Measurements from ENCODE around the gene CYLD. TPM values are rescaled to one million over a fixed set of nuclear protein-coding genes. Genes with fewer than 3 reads are reported as not detected.

The CYLD gene
- total and polyA plus RNA-seq, 2 of the 4 experiments (the other 2 are of a cell fraction), result 16.2 to 37.3 TPM

DNA sequence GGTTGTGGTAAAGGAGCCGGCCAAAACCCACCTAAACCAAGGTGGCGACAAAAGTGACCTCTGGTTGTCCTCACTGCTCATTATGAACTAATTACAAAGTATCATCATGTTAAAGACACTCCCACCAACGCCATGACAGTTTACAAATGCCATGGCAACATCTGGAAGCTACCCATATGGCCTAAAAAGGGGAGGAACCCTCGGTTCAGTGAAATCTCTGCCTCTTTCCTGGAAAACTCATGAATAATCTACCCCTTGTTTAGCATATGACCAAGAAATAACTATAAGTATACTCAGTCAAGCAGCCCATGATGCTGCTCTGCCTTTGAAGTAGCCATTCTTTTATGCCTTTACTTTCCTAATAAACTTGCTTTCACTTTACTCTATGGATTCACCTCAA lies 72.2 kb downstream of the CYLD start:
- Histone ChIP-seq H3K4me1 (ENCODE audit: control insufficient read depth, insufficient read depth, low read length) (no peaks in the 10 kb centered on the region), H2BK5ac (ENCODE audit: low read depth, low read length, poor library complexity, severe bottlenecking) (no peak overlapping the region), H3K9me1 (ENCODE audit: insufficient read depth, low read length) (no peaks in the 10 kb centered on the region), H3K4ac (ENCODE audit: low read depth, low read length) (no peak overlapping the region), H4K5ac (ENCODE audit: low read depth, low read length) (no peak overlapping the region), H2AK5ac (ENCODE audit: low read depth, low read length) (no peak overlapping the region), H2BK20ac (ENCODE audit: low read depth, low read length) (no peak overlapping the region), H3K79me1 (ENCODE audit: low read depth in 1 of 2, low read length in 2 of 2) (no peaks in the 10 kb centered on the region), H3K23ac (ENCODE audit: low read depth, low read length) (no peak overlapping the region), H4K20me1 (ENCODE audit: insufficient read depth, low read length) (no peaks in the 10 kb centered on the region), H2BK120ac (ENCODE audit: low read depth, low read length) (no peak overlapping the region), H3K14ac (replicated peaks; ENCODE audit: low read depth, low read length) (no peak overlapping the region), H3K9ac (ENCODE audit: low read depth, low read length) (no peak overlapping the region), H3K56ac (ENCODE audit: extremely low read depth, insufficient read depth, low read length) (no peak overlapping the region), H3K27ac (ENCODE audit: insufficient read depth, low read length) (no peak overlapping the region), H3K9me3 (ENCODE audit: control insufficient read depth, insufficient read depth, low read length) (no peaks in the 10 kb centered on the region), H2BK15ac (ENCODE audit: low read depth, low read length) (no peak overlapping the region), H3K27me3 (ENCODE audit: control insufficient read depth, insufficient read depth, low read length) (peaks cover 14% of the 10 kb centered on the region), H3K18ac (ENCODE audit: low read depth, low read length) (no peak overlapping the region), H2AK9ac (replicated peaks; ENCODE audit: low read depth, low read length, poor library complexity) (no peak overlapping the region), H3K4me2 (ENCODE audit: low read depth, low read length) (no peak overlapping the region), H4K8ac (ENCODE audit: low read depth in 2 of 2, low read length in 2 of 2) (no peak overlapping the region), H4K91ac (ENCODE audit: insufficient read depth, low read depth, low read length) (no peak overlapping the region), H2AFZ (replicated peaks; ENCODE audit: low read length, poor library complexity) (no peak overlapping the region), H3K4me3 (ENCODE audit: insufficient read depth, low read depth, low read length) (no peak overlapping the region), H3K36me3 (ENCODE audit: control insufficient read depth, insufficient read depth, low read length) (no peaks in the 10 kb centered on the region)
- no peak for DNase-seq
- no TSS peak for BruUV-seq (replicated peaks)
- ChIA-PET CTCF (interaction anchor here (1.4 kb wide), 1 partner anchor 8 kb away, joined by 5 read pairs; no protein-coding TSS in a partner anchor), POLR2A (ENCODE audit: unreplicated experiment) (no interaction called here)
- ATAC-seq (ENCODE audit: low read depth), result no peak
- dilution Hi-C loops (cut with HindIII; ENCODE audit: low sequenced_read_pairs, unreplicated experiment) (no loop called here), in situ Hi-C loops (cut with MboI; ENCODE audit: low sequenced_read_pairs) (loop anchor here (25.0 kb wide), 1 partner anchor 1173 kb away; no protein-coding TSS in a partner anchor), intact Hi-C loops (cut with micrococcal nuclease) (no loop called here)
- TF ChIP-seq RAD21 (IDR thresholded peaks at IDR 0.05; ENCODE audit: low read length), result no peak
- no peak for TF ChIP-seq FOS (IDR thresholded peaks at IDR 0.05; ENCODE audit: low read depth, low read length)
- TF ChIP-seq, protein P1, sequence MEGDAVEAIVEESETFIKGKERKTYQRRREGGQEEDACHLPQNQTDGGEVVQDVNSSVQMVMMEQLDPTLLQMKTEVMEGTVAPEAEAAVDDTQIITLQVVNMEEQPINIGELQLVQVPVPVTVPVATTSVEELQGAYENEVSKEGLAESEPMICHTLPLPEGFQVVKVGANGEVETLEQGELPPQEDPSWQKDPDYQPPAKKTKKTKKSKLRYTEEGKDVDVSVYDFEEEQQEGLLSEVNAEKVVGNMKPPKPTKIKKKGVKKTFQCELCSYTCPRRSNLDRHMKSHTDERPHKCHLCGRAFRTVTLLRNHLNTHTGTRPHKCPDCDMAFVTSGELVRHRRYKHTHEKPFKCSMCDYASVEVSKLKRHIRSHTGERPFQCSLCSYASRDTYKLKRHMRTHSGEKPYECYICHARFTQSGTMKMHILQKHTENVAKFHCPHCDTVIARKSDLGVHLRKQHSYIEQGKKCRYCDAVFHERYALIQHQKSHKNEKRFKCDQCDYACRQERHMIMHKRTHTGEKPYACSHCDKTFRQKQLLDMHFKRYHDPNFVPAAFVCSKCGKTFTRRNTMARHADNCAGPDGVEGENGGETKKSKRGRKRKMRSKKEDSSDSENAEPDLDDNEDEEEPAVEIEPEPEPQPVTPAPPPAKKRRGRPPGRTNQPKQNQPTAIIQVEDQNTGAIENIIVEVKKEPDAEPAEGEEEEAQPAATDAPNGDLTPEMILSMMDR (conservative IDR thresholded peaks at IDR 0.05; ENCODE audit: low read depth, low read length), result no peak
- TF ChIP-seq SMC3 (IDR thresholded peaks at IDR 0.05; ENCODE audit: low read depth, low read length), result no peak
- TF ChIP-seq MAZ (IDR thresholded peaks at IDR 0.05; ENCODE audit: borderline replicate concordance, low read depth, low read length), result no peak
- WGBS, 2 experiments (ENCODE audit: extremely low coverage in 2 of 2, insufficient read length in 1 of 2), result 40% methylated on average over 2 of the region's 4 CpGs; no CpG with 5 or more reads in 1 of the 2 experiments

All from IMR-90 (cell line).